Stomach (tissue), 4 donors: Measurements from ENCODE around the gene PSENEN.
A peak's percentile ranks its signal among the peaks of the same experiment; 100 is the strongest.

Source experiments
- POLR2A ChIP-seq, 4 donors: fragments of 450-650 bp; IDR thresholded peaks; one replicate each; pipeline ENCODE4 v1.6.1; 2016; ENCODE audit warnings: antibody characterized with exemption in 4 of 4, control low read depth in 2 of 4, mild to moderate bottlenecking in 1 of 4, moderate library complexity in 1 of 4
- POLR2AphosphoS5 ChIP-seq, 3 donors: sonication (generic); formaldehyde crosslinking; IDR thresholded peaks; one replicate each; pipeline ENCODE4 v1.6.1; 2016; ENCODE audit warnings: antibody characterized with exemption in 3 of 3
- TF ChIP-seq, protein P1 (sequence below), 7 experiments: fragments of 450-650 bp in 4 of 7; fragments of 200-600 bp in 3 of 7; sonication (generic) in 3 of 7; IDR thresholded peaks; one replicate each; pipeline ENCODE4 v1.5.1; 2016 to 2019; ENCODE audit warnings: antibody characterized with exemption in 7 of 7, control low read depth in 2 of 7, mild to moderate bottlenecking in 1 of 7

- TF ChIP-seq POLR2A (IDR thresholded peaks at IDR 0.05) (no peak), POLR2AphosphoS5 (IDR thresholded peaks at IDR 0.05) (peak; percentile 45 to 64 (median 59))
- TF ChIP-seq, protein P1, sequence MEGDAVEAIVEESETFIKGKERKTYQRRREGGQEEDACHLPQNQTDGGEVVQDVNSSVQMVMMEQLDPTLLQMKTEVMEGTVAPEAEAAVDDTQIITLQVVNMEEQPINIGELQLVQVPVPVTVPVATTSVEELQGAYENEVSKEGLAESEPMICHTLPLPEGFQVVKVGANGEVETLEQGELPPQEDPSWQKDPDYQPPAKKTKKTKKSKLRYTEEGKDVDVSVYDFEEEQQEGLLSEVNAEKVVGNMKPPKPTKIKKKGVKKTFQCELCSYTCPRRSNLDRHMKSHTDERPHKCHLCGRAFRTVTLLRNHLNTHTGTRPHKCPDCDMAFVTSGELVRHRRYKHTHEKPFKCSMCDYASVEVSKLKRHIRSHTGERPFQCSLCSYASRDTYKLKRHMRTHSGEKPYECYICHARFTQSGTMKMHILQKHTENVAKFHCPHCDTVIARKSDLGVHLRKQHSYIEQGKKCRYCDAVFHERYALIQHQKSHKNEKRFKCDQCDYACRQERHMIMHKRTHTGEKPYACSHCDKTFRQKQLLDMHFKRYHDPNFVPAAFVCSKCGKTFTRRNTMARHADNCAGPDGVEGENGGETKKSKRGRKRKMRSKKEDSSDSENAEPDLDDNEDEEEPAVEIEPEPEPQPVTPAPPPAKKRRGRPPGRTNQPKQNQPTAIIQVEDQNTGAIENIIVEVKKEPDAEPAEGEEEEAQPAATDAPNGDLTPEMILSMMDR (IDR thresholded peaks at IDR 0.05), result peak in 1 of 7 experiments; percentile 4
Measured at GRCh38 chr19:35702223-35703012, 43.0 kb upstream of the PSENEN start.
